K562 (cell line): ENCODE results near the gene MTIF3. TPM values are rescaled to one million over a fixed set of nuclear protein-coding genes. Genes with fewer than 3 reads are reported as not detected.

ENCODE experiments used
- ATAC-seq: fragments of 200-7000 bp; cut with Tn5 transposase; 3 replicates; pipeline ENCODE4 v1.9.1; 2020; ENCODE audit warnings: moderate library complexity
- BruUV-seq: library from RNA; stranded (reverse); fragments of 400-500 nt; replicated peaks from 2 replicates; lab custom pipeline; 2021; lab: Mats Ljungman, UMichigan
- CTCF ChIA-PET: fragments of 300-600 bp; formaldehyde crosslinking; extraction: SDS; loops from one replicate; lab custom pipeline; 2021; ENCODE audit warnings: low intra/inter-chr PET ratio; lab: Yijun Ruan, JAX
- POLR2A ChIA-PET: fragments of 300-600, 350-650 bp; sonication (Branson Sonifier 250); formaldehyde crosslinking; extraction: SDS; loops from one replicate; lab custom pipeline; 2021; ENCODE audit warnings: antibody characterized with exemption, inconsistent platforms; lab: Yijun Ruan, JAX
- DNase-seq, 4 experiments: peaks; one replicate each; pipeline versions ENCODE4 v3.0.0 to v3.0.0-alpha.2; 2011 to 2018; ENCODE audit warnings: low spot score in 3 of 4, mixed read lengths in 3 of 4; ENCODE audit errors: extremely low read depth in 1 of 4
- FAIRE-seq: peaks from 2 replicates; lab custom pipeline; 2011; peaks lifted over from hg19 to GRCh38; lab: Jason Lieb, UNC
- H2AFZ ChIP-seq: 2 replicates; pipeline ENCODE4 v1.6.0; 2011; ENCODE audit warnings: low read depth, low read length, control low read depth, inconsistent platforms
- H3K27ac ChIP-seq: fragments of 200-600 bp; 3 replicates; pipeline ENCODE4 v1.8.0; 2011; ENCODE audit warnings: low read depth, mild to moderate bottlenecking, control low read depth, inconsistent platforms, low read length, moderate library complexity, mixed read lengths; ENCODE audit errors: extremely low read depth
- H3K27me3 ChIP-seq, 2 experiments: fragments of 300-600 bp in 1 of 2; 2 replicates in 1 of 2; 3 replicates in 1 of 2; pipeline versions ENCODE4 v1.6.0 to v1.8.0; 2011; ENCODE audit warnings: inconsistent platforms in 2 of 2, low read length in 2 of 2, mild to moderate bottlenecking in 1 of 2, mixed read lengths in 1 of 2, moderate library complexity in 1 of 2; ENCODE audit not compliant: control insufficient read depth in 2 of 2, insufficient read depth in 2 of 2
- H3K36me3 ChIP-seq: fragments of 300-600 bp; 3 replicates; pipeline ENCODE4 v1.8.0; 2011; ENCODE audit warnings: mild to moderate bottlenecking, low read length, inconsistent platforms; ENCODE audit not compliant: control insufficient read depth, insufficient read depth
- H3K4me1 ChIP-seq, 2 experiments: fragments of 200-600 bp in 1 of 2; replicated peaks in 1 of 2; 2 replicates in 1 of 2; 3 replicates in 1 of 2; pipeline versions ENCODE4 v1.5.1 to v1.8.0; 2011; ENCODE audit warnings: inconsistent platforms in 2 of 2, low read length in 2 of 2, mild to moderate bottlenecking in 1 of 2, mixed read lengths in 1 of 2, moderate library complexity in 1 of 2; ENCODE audit not compliant: control insufficient read depth in 2 of 2, insufficient read depth in 2 of 2
- H3K4me2 ChIP-seq: 2 replicates; pipeline ENCODE4 v1.6.1; 2011; ENCODE audit warnings: low read length, control low read depth, inconsistent platforms, mixed read lengths; ENCODE audit not compliant: insufficient read depth
- H3K4me3 ChIP-seq: fragments of 200-600 bp; sonication (generic), shearing (Covaris generic); 2 replicates; pipeline ENCODE4 v1.5.1; 2016; ENCODE audit warnings: control low read depth, inconsistent platforms
- H3K79me2 ChIP-seq: fragments of 200-600 bp; 3 replicates; pipeline ENCODE4 v1.8.0; 2011; ENCODE audit warnings: low read length, inconsistent platforms; ENCODE audit not compliant: control insufficient read depth, insufficient read depth
- H3K9ac ChIP-seq, 2 experiments: 2 replicates each; pipeline versions ENCODE4 v1.6.0 to v1.6.1; 2011; ENCODE audit warnings: low read depth in 2 of 2, low read length in 2 of 2, control low read depth in 1 of 2, inconsistent platforms in 1 of 2, mild to moderate bottlenecking in 1 of 2, mixed read lengths in 1 of 2; ENCODE audit not compliant: insufficient read depth in 1 of 2
- H3K9me1 ChIP-seq: one replicate; pipeline ENCODE4 v1.6.0; 2011; ENCODE audit warnings: inconsistent platforms, mild to moderate bottlenecking, low read length, moderate library complexity; ENCODE audit not compliant: control insufficient read depth, insufficient read depth
- H3K9me3 ChIP-seq: replicated peaks from 2 replicates; pipeline ENCODE4 v1.5.1; 2011; ENCODE audit warnings: low read depth, low read length, inconsistent platforms; ENCODE audit not compliant: control insufficient read depth, insufficient read depth
- H4K20me1 ChIP-seq: replicated peaks from 2 replicates; pipeline ENCODE4 v1.6.1; 2011; ENCODE audit warnings: low read length, inconsistent platforms, mixed read lengths; ENCODE audit not compliant: control insufficient read depth, insufficient read depth
- NCOA4 ChIP-seq: fragments of 450-650 bp; IDR thresholded peaks from 2 replicates; pipeline ENCODE4 v1.6.1; 2018; ENCODE audit warnings: mild to moderate bottlenecking; ENCODE audit not compliant: partially characterized antibody
- NR2F6 ChIP-seq: fragments of 450-650 bp; formaldehyde crosslinking; IDR thresholded peaks from 2 replicates; pipeline ENCODE4 v1.4.0; 2020; ENCODE audit warnings: mild to moderate bottlenecking
- SPI1 ChIP-seq: IDR thresholded peaks from 2 replicates; pipeline ENCODE4 v1.6.1; 2011; ENCODE audit warnings: low read depth, low read length, control low read depth, borderline replicate concordance
- ZNF316 ChIP-seq: fragments of 450-650 bp; IDR thresholded peaks from 2 replicates; pipeline ENCODE4 v1.6.1; 2016
- ZNF436 ChIP-seq: fragments of 250-450, 450-650 bp; sonication (Bioruptor Pico); formaldehyde crosslinking; IDR thresholded peaks from 2 replicates; pipeline ENCODE4 v1.7.0; 2020; ENCODE audit warnings: mild to moderate bottlenecking
- WGBS: fragments of 100-300 bp; shearing (Covaris generic); methylation state at CpG from one replicate; pipeline ENCODE4 v1.1.6; 2016; ENCODE audit warnings: low coverage, mixed read lengths; ENCODE audit not compliant: insufficient coverage; ENCODE audit errors: missing lambda C conversion rate; 5-methylcytosine and 5-hydroxymethylcytosine counted together
- in situ Hi-C: fragments of 300-500 bp; cut with MboI; formaldehyde crosslinking; loops from 4 replicates; pipeline ENCODE4 v1.15.0; 2018; ENCODE audit warnings: inconsistent platforms, mixed read lengths
- intact Hi-C: fragments of 100-400 bp; cut with micrococcal nuclease; formaldehyde crosslinking; loops from 2 replicates; pipeline ENCODE4 v1.14.2; 2022
- polyA plus RNA-seq, 8 experiments: library from polyadenylated mRNA; depleted of rRNA in 4 of 8; stranded (reverse) in 5 of 8; unstranded in 3 of 8; fragments of >200 nt; fragmentation: Nextera tagmentation in 2 of 8; fragmentation: Illumina TruSeq in 1 of 8; extraction: Ambion mirVana in 2 of 8; extraction: Trizol in 1 of 8; gene quantifications; 2 replicates each; pipeline versions ENCODE4 v1.2.1 to v1.2.3, GENCODE V29; 2011 to 2014; ENCODE audit warnings: inconsistent platforms in 1 of 8, missing spikeins in 1 of 8
- total RNA-seq, 7 experiments: library from RNA; depleted of rRNA in 6 of 7; stranded (reverse); fragments of >200 nt in 6 of 7; fragmentation: Illumina TruSeq in 2 of 7; extraction: Trizol in 2 of 7; gene quantifications; 2 replicates each; pipeline versions ENCODE4 v1.2.1 to v1.2.3, GENCODE V29; 2011 to 2021; ENCODE audit warnings: low replicate concordance in 1 of 7
- TF ChIP-seq, protein P1 (sequence below): fragments of 450-650 bp; formaldehyde crosslinking; IDR thresholded peaks from 2 replicates; pipeline ENCODE4 v1.4.0; 2022; ENCODE audit warnings: mild to moderate bottlenecking, moderate library complexity
- TF ChIP-seq, protein P2 (sequence below): sonication (generic); formaldehyde crosslinking; IDR thresholded peaks from 2 replicates; pipeline ENCODE4 v1.8.0; 2022; ENCODE audit warnings: mild to moderate bottlenecking, missing genetic modification reagents
- TF ChIP-seq, protein P3 (sequence below): fragments of 150-350 bp; conservative IDR thresholded peaks from 2 replicates; pipeline ENCODE4 v1.6.1; 2014; ENCODE audit warnings: low read length
- TF ChIP-seq, protein P4 (sequence below): sonication (generic); formaldehyde crosslinking; IDR thresholded peaks from 2 replicates; pipeline ENCODE4 v1.9.0; 2022; ENCODE audit warnings: mild to moderate bottlenecking, missing genetic modification reagents

The MTIF3 gene
- total and polyA plus RNA-seq, 9 of the 15 experiments (the other 6 are each of a cell fraction or from before 2014, with no cell fraction given) = 23.5 to 73.6 (median 45.2) TPM

DNA sequence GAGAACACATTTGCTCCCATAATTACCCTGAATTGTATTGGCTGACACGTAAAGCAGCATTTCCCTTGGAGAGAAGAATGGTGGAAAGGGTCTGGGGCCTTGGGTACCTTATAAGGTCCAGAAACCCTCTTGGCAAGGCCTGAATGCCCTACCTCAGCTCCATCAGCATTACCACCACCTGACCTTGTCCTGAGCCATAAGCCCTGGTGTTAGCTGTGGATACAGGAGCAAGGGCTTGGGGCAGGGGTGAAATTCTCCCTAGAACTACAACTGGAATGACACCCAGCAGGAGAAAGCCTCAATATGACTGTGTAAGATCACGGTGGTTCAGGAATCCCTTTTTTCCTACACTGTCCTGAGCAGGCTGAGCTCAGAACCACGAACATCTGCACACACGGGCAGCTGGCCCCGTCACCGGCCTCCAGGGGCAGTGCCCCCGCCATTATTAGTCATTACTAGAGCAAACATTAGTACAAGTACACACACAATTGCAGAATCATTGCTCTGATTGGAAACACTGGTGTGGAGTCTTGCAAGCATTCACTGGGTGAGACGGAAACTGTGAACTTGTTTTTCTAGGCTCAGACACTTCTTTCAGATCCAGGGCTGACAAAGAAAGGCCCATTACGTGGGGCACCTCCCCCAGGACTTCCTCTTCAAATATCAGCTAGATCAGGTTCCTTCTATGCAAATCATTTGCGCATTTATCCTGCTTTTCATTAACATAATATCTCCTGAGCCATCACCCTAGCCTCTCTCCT lies 26.8 kb upstream of the MTIF3 start:
- DNase-seq = no peak
- in situ Hi-C loops = no loop called here
- peaks cover 2% of the 10 kb centered on the region; the same call in 1 of the 2 replicates for H3K9me3 ChIP-seq
- H3K27me3 ChIP-seq = peaks cover 0 to 6% of the 10 kb centered on the region in 2 experiments; a peak in 1 of 5 replicates
- CTCF ChIA-PET = no interaction called here
- H3K27ac ChIP-seq = no peak overlapping the region
- no peak overlapping the region for H3K4me3 ChIP-seq
- H3K79me2 ChIP-seq = no peaks in the 10 kb centered on the region
- TF ChIP-seq SPI1 (peak; percentile 12; the same call in 1 of the 2 replicates), ZNF316 (no peak)
- TF ChIP-seq, all 486 proteins: peak for 1
- POLR2A ChIA-PET = no interaction called here
- WGBS = 5% methylated on average over 8 of the region's 10 CpGs
- Histone ChIP-seq H4K20me1 (no peaks in the 10 kb centered on the region), H3K4me2 (peak overlapping the region; percentile 11; the same call in 1 of the 2 replicates), H2AFZ (no peak overlapping the region), H3K9ac (no peak overlapping the region), H3K9me1 (no peaks in the 10 kb centered on the region), H3K36me3 (no peaks in the 10 kb centered on the region), H3K4me1 (no peaks in the 10 kb centered on the region; a peak in 3 of 5 replicates)
- FAIRE-seq (no peak), ATAC-seq (no peak; the same call in 2 of the 3 replicates)
- intact Hi-C loops = no loop called here
- BruUV-seq = no TSS peak

DNA sequence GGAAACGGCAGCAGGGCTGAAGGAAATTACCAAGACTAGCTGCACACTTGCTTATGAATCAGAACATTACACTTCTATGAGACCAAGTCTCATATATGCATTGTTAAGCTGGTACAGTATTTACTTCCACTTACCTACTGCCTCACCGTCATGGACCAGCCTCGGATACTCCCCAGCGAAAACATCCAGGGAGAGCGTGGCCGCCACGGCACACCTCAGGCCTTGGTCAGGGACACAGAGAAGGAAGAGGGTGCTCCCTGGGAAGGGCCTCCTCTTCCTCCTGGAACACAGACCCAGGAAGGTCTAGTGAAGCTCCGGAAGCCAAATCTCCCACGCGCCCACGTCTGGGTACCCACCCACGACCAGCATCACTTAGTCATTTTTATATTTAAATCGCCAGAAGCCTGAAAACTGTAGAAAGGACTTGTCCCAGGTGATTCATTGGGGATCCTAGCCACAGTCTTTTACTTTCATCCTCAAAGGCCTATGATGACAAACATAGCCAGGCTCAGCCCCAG lies 24.4 kb upstream of the MTIF3 start:
- Histone ChIP-seq H3K4me1 (no peaks in the 10 kb centered on the region; a peak in 3 of 5 replicates), H3K9ac (no peak overlapping the region), H2AFZ (no peak overlapping the region), H4K20me1 (no peaks in the 10 kb centered on the region), H3K9me1 (no peaks in the 10 kb centered on the region), H3K4me2 (no peak overlapping the region), H3K4me3 (no peak overlapping the region), H3K27me3 (peaks cover 0 to 6% of the 10 kb centered on the region in 2 experiments; a peak in 1 of 5 replicates), H3K27ac (no peak overlapping the region), H3K9me3 (no peaks in the 10 kb centered on the region), H3K79me2 (no peaks in the 10 kb centered on the region), H3K36me3 (no peaks in the 10 kb centered on the region)
- intact Hi-C loops (no loop called here), in situ Hi-C loops (no loop called here)
- ChIA-PET POLR2A (no interaction called here), CTCF (interaction anchor here (0.5 kb wide), 1 partner anchor 61 kb away, joined by 3 read pairs; no protein-coding TSS in a partner anchor)
- WGBS = 15% methylated on average over 11 of the region's 13 CpGs
- DNase-seq (no peak), FAIRE-seq (no peak), ATAC-seq (no peak)
- no TSS peak for BruUV-seq
- TF ChIP-seq, protein P1, sequence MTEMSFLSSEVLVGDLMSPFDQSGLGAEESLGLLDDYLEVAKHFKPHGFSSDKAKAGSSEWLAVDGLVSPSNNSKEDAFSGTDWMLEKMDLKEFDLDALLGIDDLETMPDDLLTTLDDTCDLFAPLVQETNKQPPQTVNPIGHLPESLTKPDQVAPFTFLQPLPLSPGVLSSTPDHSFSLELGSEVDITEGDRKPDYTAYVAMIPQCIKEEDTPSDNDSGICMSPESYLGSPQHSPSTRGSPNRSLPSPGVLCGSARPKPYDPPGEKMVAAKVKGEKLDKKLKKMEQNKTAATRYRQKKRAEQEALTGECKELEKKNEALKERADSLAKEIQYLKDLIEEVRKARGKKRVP = no peak
- TF ChIP-seq, protein P2, sequence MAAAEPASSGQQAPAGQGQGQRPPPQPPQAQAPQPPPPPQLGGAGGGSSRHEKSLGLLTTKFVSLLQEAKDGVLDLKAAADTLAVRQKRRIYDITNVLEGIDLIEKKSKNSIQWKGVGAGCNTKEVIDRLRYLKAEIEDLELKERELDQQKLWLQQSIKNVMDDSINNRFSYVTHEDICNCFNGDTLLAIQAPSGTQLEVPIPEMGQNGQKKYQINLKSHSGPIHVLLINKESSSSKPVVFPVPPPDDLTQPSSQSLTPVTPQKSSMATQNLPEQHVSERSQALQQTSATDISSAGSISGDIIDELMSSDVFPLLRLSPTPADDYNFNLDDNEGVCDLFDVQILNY (CRISPR knock-in tag) = no peak
- no peak for TF ChIP-seq NR2F6 (CRISPR knock-in tag)
- TF ChIP-seq, protein P3, sequence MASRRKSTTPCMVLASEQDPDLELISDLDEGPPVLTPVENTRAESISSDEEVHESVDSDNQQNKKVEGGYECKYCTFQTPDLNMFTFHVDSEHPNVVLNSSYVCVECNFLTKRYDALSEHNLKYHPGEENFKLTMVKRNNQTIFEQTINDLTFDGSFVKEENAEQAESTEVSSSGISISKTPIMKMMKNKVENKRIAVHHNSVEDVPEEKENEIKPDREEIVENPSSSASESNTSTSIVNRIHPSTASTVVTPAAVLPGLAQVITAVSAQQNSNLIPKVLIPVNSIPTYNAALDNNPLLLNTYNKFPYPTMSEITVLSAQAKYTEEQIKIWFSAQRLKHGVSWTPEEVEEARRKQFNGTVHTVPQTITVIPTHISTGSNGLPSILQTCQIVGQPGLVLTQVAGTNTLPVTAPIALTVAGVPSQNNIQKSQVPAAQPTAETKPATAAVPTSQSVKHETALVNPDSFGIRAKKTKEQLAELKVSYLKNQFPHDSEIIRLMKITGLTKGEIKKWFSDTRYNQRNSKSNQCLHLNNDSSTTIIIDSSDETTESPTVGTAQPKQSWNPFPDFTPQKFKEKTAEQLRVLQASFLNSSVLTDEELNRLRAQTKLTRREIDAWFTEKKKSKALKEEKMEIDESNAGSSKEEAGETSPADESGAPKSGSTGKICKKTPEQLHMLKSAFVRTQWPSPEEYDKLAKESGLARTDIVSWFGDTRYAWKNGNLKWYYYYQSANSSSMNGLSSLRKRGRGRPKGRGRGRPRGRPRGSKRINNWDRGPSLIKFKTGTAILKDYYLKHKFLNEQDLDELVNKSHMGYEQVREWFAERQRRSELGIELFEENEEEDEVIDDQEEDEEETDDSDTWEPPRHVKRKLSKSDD = no peak
- TF ChIP-seq, protein P4, sequence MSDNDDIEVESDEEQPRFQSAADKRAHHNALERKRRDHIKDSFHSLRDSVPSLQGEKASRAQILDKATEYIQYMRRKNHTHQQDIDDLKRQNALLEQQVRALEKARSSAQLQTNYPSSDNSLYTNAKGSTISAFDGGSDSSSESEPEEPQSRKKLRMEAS (CRISPR knock-in tag) = no peak
- no peak for TF ChIP-seq ZNF436 (CRISPR knock-in tag)
- no peak for TF ChIP-seq NCOA4
